IMR-90 (cell line): ENCODE measurements around the gene CEP43.

Experiments
- POLR2A ChIP-seq: IDR thresholded peaks from 2 replicates; pipeline ENCODE4 v1.6.1; 2012; ENCODE audit warnings: mild to moderate bottlenecking, low read depth, low read length
- RAD21 ChIP-seq: IDR thresholded peaks from 2 replicates; pipeline ENCODE4 v1.6.1; 2012; ENCODE audit warnings: low read length, improper control_type of control experiment
- TF ChIP-seq, protein P1 (sequence below): conservative IDR thresholded peaks from 2 replicates; pipeline ENCODE4 v1.5.1; 2012; ENCODE audit warnings: mild to moderate bottlenecking, low read depth, low read length, improper control_type of control experiment

DNA sequence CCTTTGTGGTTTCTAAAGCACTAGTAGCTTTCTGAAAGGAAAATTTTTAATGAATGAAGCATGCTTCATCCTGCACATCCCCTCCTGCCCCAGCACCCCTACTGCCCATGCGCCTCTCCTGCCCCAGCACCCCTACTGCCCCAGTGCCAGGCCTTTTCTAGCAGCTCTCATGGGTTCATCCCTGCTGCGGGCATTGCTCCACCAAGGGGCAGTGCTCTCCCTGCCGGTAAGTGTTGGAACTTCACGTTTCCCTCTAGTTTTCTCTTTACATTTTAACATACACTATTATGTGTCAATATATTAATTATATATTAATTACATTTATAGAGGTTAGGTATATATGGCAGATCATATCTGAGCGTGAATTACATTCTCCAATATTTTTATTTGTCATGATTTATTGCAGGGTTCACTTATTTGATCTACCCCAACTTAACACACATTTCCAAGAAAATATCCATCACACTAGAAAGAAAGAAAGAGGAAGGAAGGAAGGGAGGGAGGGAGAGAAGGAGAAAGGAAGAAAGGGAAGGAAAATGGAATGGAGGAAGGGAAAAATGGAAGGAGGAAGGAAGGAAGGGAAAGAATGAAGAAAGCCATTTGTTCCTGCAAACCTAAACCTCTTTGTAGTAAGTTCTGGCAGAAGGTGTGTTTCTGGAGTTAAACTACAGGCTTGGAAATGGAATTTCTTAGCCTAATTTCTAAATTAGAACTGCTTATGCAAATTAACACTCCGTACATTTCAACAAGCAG is 46.8 kb downstream of the CEP43 start:
- TF ChIP-seq, protein P1, sequence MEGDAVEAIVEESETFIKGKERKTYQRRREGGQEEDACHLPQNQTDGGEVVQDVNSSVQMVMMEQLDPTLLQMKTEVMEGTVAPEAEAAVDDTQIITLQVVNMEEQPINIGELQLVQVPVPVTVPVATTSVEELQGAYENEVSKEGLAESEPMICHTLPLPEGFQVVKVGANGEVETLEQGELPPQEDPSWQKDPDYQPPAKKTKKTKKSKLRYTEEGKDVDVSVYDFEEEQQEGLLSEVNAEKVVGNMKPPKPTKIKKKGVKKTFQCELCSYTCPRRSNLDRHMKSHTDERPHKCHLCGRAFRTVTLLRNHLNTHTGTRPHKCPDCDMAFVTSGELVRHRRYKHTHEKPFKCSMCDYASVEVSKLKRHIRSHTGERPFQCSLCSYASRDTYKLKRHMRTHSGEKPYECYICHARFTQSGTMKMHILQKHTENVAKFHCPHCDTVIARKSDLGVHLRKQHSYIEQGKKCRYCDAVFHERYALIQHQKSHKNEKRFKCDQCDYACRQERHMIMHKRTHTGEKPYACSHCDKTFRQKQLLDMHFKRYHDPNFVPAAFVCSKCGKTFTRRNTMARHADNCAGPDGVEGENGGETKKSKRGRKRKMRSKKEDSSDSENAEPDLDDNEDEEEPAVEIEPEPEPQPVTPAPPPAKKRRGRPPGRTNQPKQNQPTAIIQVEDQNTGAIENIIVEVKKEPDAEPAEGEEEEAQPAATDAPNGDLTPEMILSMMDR: no peak
- TF ChIP-seq RAD21 (no peak), POLR2A (no peak)
